GM23338 (cell line): Measurements from ENCODE around the gene EXOC2. TPM values are rescaled to one million over a fixed set of nuclear protein-coding genes. Genes with fewer than 3 reads are reported as not detected.

Experiments used
- ATAC-seq: fragments of 200-7000 bp; cut with Tn5 transposase; 3 replicates; pipeline ENCODE4 v1.9.1; 2020
- DNase-seq: peaks from one replicate; pipeline ENCODE4 v3.0.0-alpha.2; 2015; ENCODE audit warnings: low spot score
- H2AFZ ChIP-seq: fragments of 200-600 bp; sonication (generic); 2 replicates; pipeline ENCODE4 v1.8.0; 2016; ENCODE audit warnings: antibody characterized with exemption, mild to moderate bottlenecking, moderate library complexity
- H3F3A ChIP-seq: fragments of 200-600 bp; sonication (generic); replicated peaks from 2 replicates; pipeline ENCODE4 v1.8.0; 2017; ENCODE audit warnings: antibody characterized with exemption, mixed run types, low read depth
- H3K27ac ChIP-seq: fragments of 200-600 bp; sonication (generic); 2 replicates; pipeline ENCODE4 v1.6.1; 2016; ENCODE audit warnings: low read depth
- H3K27me3 ChIP-seq: fragments of 200-600 bp; sonication (generic); 2 replicates; pipeline ENCODE4 v1.8.0; 2016; ENCODE audit warnings: mild to moderate bottlenecking, mixed run types, moderate library complexity; ENCODE audit not compliant: insufficient read depth
- H3K36me3 ChIP-seq: fragments of 200-600 bp; sonication (generic); 2 replicates; pipeline ENCODE4 v1.8.0; 2016; ENCODE audit warnings: mild to moderate bottlenecking; ENCODE audit not compliant: insufficient read depth
- H3K4me1 ChIP-seq: fragments of 200-600 bp; sonication (generic); 2 replicates; pipeline ENCODE4 v1.8.0; 2016; ENCODE audit warnings: mild to moderate bottlenecking, moderate library complexity; ENCODE audit not compliant: insufficient read depth
- H3K4me2 ChIP-seq: fragments of 200-600 bp; sonication (generic); 2 replicates; pipeline ENCODE4 v1.7.1; 2017; ENCODE audit warnings: mixed run types
- H3K4me3 ChIP-seq: fragments of 200-600 bp; sonication (generic); 2 replicates; pipeline ENCODE4 v1.6.1; 2016; ENCODE audit warnings: mixed run types
- H3K79me2 ChIP-seq: fragments of 200-600 bp; sonication (generic); replicated peaks from 2 replicates; pipeline ENCODE4 v1.8.0; 2017; ENCODE audit warnings: mild to moderate bottlenecking; ENCODE audit not compliant: insufficient read depth
- H3K9me2 ChIP-seq: fragments of 200-600 bp; sonication (generic); 2 replicates; pipeline ENCODE4 v1.8.0; 2017; ENCODE audit not compliant: insufficient read depth
- H4K20me1 ChIP-seq: fragments of 200-600 bp; sonication (generic); replicated peaks from 2 replicates; pipeline ENCODE4 v1.8.0; 2017; ENCODE audit warnings: mild to moderate bottlenecking; ENCODE audit not compliant: insufficient read depth
- H3K27ac Mint-ChIP-seq: 2 replicates; pipeline ENCODE4 v1.8.0; 2020; ENCODE audit warnings: inconsistent platforms, mild to moderate bottlenecking, moderate library complexity, mixed read lengths
- H3K27me3 Mint-ChIP-seq: 3 replicates; pipeline ENCODE4 v1.8.0; 2022; ENCODE audit warnings: low read depth, mild to moderate bottlenecking, moderate library complexity, mixed read lengths, inconsistent platforms; ENCODE audit not compliant: insufficient read depth, poor library complexity
- H3K36me3 Mint-ChIP-seq: 3 replicates; pipeline ENCODE4 v1.8.0; 2021; ENCODE audit warnings: low read depth, mild to moderate bottlenecking, inconsistent platforms, moderate library complexity, mixed read lengths
- H3K4me1 Mint-ChIP-seq: 3 replicates; pipeline ENCODE4 v1.8.0; 2020; ENCODE audit warnings: mild to moderate bottlenecking, inconsistent platforms, mixed read lengths
- H3K4me3 Mint-ChIP-seq: 3 replicates; pipeline ENCODE4 v1.8.0; 2021; ENCODE audit warnings: moderate library complexity, mild to moderate bottlenecking, inconsistent platforms, mixed read lengths
- H3K9me3 Mint-ChIP-seq: 3 replicates; pipeline ENCODE4 v1.8.0; 2020; ENCODE audit warnings: moderate library complexity, mild to moderate bottlenecking, inconsistent platforms, mixed read lengths
- CREB1 ChIP-seq: fragments of 250-450 bp; sonication (Bioruptor Pico); IDR thresholded peaks from 2 replicates; pipeline ENCODE4 v1.5.0; 2020; ENCODE audit warnings: low read depth, mild to moderate bottlenecking, moderate library complexity
- EZH2phosphoT487 ChIP-seq: fragments of 200-600 bp; sonication (generic); IDR thresholded peaks from one replicate; pipeline ENCODE4 v1.8.1; 2018; ENCODE audit warnings: antibody characterized with exemption; ENCODE audit not compliant: unreplicated experiment
- JUNB ChIP-seq: IDR thresholded peaks from one replicate; pipeline ENCODE4 v1.6.1; 2016; ENCODE audit warnings: antibody characterized with exemption; ENCODE audit not compliant: unreplicated experiment
- NANOG ChIP-seq: IDR thresholded peaks from 2 replicates; pipeline ENCODE4 v1.6.1; 2016; ENCODE audit warnings: antibody characterized with exemption, borderline replicate concordance
- STAT1 ChIP-seq: IDR thresholded peaks from one replicate; pipeline ENCODE4 v1.6.1; 2016; ENCODE audit warnings: antibody characterized with exemption; ENCODE audit not compliant: unreplicated experiment
- ZNF114 ChIP-seq: fragments of 250-450 bp; sonication (Bioruptor Pico); IDR thresholded peaks from 2 replicates; pipeline ENCODE4 v1.5.0; 2020; ENCODE audit warnings: mild to moderate bottlenecking, moderate library complexity
- ZNF462 ChIP-seq: fragments of 250-450 bp; sonication (Bioruptor Pico); IDR thresholded peaks from 2 replicates; pipeline ENCODE4 v1.5.0; 2020; ENCODE audit warnings: mild to moderate bottlenecking, moderate library complexity
- polyA plus RNA-seq: library from polyadenylated mRNA; unstranded; fragments of >200 nt; fragmentation: Nextera tagmentation; extraction: Ambion mirVana; gene quantifications from 2 replicates; pipeline ENCODE4 v1.2.1, GENCODE V29; 2016
- total RNA-seq: library from RNA; depleted of rRNA; stranded (reverse); fragments of >200 nt; shearing (Covaris generic); gene quantifications from 2 replicates; pipeline ENCODE4 v1.2.3, GENCODE V29; 2014
- TF ChIP-seq, protein P1 (sequence below): IDR thresholded peaks from one replicate; pipeline ENCODE4 v1.6.1; 2018; ENCODE audit warnings: antibody characterized with exemption; ENCODE audit not compliant: unreplicated experiment

Gene EXOC2
- total and polyA plus RNA-seq, 2 experiments from 2014 or later: 28.7 to 93.6 TPM

DNA sequence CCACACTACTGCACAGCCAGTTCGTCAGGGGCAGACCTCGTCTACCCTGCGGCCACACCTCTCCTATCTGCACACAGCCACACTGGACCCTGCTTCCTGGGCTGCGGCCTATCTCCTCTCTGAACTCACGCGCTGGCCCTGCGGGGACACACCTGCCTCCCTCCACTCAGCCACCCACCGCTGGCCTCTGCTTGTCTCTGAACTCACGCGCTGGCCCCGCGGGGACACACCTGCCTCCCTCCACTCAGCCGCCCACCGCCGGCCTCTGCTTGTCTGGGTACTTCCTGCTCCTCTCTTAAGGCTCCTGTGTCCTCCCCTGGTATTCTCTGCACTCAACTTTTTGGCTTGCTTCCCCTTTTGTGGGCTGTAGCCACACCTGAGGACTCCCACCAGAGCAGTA, 88.4 kb downstream of the EXOC2 start:
- Mint-ChIP-seq H3K9me3 (no peaks in the 10 kb centered on the region), H3K36me3 (peaks cover 20% of the 10 kb centered on the region), H3K27me3 (no peaks in the 10 kb centered on the region), H3K4me1 (peaks cover 4% of the 10 kb centered on the region; the same call in 2 of the 3 replicates), H3K27ac (no peak overlapping the region), H3K4me3 (no peak overlapping the region; the same call in 2 of the 3 replicates)
- Histone ChIP-seq H3K4me1 (peaks cover 9% of the 10 kb centered on the region), H2AFZ (no peak overlapping the region), H3K4me3 (no peak overlapping the region), H3K79me2 (peaks cover 8% of the 10 kb centered on the region; the same call in 1 of the 2 replicates), H3K9me2 (no peaks in the 10 kb centered on the region), H3K4me2 (no peak overlapping the region), H4K20me1 (peaks cover 8% of the 10 kb centered on the region; the same call in 1 of the 2 replicates), H3K27ac (no peak overlapping the region), H3K36me3 (peaks cover 12% of the 10 kb centered on the region; the same call in 1 of the 2 replicates), H3K27me3 (no peaks in the 10 kb centered on the region), H3F3A (no peaks in the 10 kb centered on the region)
- TF ChIP-seq ZNF114 (CRISPR knock-in tag) (no peak), CREB1 (CRISPR knock-in tag) (no peak), NANOG (no peak), STAT1 (no peak)
- TF ChIP-seq, protein P1, sequence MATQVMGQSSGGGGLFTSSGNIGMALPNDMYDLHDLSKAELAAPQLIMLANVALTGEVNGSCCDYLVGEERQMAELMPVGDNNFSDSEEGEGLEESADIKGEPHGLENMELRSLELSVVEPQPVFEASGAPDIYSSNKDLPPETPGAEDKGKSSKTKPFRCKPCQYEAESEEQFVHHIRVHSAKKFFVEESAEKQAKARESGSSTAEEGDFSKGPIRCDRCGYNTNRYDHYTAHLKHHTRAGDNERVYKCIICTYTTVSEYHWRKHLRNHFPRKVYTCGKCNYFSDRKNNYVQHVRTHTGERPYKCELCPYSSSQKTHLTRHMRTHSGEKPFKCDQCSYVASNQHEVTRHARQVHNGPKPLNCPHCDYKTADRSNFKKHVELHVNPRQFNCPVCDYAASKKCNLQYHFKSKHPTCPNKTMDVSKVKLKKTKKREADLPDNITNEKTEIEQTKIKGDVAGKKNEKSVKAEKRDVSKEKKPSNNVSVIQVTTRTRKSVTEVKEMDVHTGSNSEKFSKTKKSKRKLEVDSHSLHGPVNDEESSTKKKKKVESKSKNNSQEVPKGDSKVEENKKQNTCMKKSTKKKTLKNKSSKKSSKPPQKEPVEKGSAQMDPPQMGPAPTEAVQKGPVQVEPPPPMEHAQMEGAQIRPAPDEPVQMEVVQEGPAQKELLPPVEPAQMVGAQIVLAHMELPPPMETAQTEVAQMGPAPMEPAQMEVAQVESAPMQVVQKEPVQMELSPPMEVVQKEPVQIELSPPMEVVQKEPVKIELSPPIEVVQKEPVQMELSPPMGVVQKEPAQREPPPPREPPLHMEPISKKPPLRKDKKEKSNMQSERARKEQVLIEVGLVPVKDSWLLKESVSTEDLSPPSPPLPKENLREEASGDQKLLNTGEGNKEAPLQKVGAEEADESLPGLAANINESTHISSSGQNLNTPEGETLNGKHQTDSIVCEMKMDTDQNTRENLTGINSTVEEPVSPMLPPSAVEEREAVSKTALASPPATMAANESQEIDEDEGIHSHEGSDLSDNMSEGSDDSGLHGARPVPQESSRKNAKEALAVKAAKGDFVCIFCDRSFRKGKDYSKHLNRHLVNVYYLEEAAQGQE: no peak
- DNase-seq (no peak), ATAC-seq (no peak)

DNA sequence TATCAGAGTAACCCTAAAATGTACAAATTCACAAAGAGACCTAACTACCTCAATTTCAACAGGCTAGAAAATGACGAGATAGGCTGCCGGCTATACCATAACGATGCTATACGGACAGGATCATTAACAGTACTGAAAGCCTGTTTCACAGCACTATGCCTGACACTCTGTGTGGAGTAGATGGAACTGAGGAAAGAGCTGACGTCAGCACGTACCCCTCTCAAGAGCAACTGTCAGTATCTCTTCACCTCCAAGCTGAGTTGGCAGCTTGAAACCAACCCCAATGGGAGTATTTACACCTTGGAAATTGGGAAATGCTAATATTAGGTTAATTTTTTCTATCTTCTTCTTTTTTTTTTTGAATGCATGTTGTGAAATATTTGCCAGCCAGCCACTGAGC, 89.7 kb downstream of the EXOC2 start:
- no peak overlapping the region for H3K4me3 Mint-ChIP-seq
- Histone ChIP-seq H3K4me2 (no peak overlapping the region), H4K20me1 (peaks cover 8% of the 10 kb centered on the region; the same call in 1 of the 2 replicates), H3K9me2 (no peaks in the 10 kb centered on the region), H3K79me2 (peaks cover 8% of the 10 kb centered on the region; the same call in 1 of the 2 replicates), H3K36me3 (peaks cover 12% of the 10 kb centered on the region; the same call in 1 of the 2 replicates), H3K4me3 (no peak overlapping the region), H3F3A (no peaks in the 10 kb centered on the region), H3K4me1 (peaks cover 13% of the 10 kb centered on the region), H3K27me3 (no peaks in the 10 kb centered on the region), H2AFZ (no peak overlapping the region), H3K27ac (no peak overlapping the region)
- DNase-seq (no peak), ATAC-seq (no peak)
- H3K36me3 Mint-ChIP-seq: peaks cover 21% of the 10 kb centered on the region
- no peak overlapping the region for H3K27ac Mint-ChIP-seq
- peaks cover 8% of the 10 kb centered on the region; the same call in 2 of the 3 replicates for H3K4me1 Mint-ChIP-seq
- no peaks in the 10 kb centered on the region for H3K27me3 Mint-ChIP-seq
- no peaks in the 10 kb centered on the region for H3K9me3 Mint-ChIP-seq
- TF ChIP-seq, protein P1: no peak
- TF ChIP-seq JUNB (no peak), NANOG (no peak), STAT1 (no peak), ZNF462 (no peak), EZH2phosphoT487 (no peak)
